Left hindlimb (tissue), 1 donor: ENCODE results near the gene ZBTB16.

Experiments
- DNase-seq: peaks from one replicate; pipeline ENCODE4 v3.0.0-alpha.2; 2018

The ZBTB16 gene

DNA sequence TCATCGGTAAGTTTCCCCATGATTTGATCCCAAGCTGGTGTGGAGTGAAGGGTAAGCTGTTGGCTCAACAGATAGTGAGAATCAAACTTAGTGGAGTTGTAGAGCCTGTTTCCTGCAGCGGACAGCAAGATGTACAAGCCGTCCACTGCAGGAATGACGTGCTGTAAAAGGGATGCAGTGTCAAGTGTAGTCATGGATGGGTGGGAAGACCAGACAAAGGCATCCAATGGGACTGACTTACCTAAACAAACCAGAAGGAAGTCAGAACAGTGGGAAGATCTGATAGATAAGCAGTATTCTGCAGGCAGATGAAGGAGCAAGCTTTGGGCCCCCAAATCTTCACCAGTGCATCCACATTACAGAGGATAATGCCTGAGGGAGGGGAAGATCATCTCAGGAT, 8.8 kb downstream of the ZBTB16 start:
- DNase-seq: no peak

DNA sequence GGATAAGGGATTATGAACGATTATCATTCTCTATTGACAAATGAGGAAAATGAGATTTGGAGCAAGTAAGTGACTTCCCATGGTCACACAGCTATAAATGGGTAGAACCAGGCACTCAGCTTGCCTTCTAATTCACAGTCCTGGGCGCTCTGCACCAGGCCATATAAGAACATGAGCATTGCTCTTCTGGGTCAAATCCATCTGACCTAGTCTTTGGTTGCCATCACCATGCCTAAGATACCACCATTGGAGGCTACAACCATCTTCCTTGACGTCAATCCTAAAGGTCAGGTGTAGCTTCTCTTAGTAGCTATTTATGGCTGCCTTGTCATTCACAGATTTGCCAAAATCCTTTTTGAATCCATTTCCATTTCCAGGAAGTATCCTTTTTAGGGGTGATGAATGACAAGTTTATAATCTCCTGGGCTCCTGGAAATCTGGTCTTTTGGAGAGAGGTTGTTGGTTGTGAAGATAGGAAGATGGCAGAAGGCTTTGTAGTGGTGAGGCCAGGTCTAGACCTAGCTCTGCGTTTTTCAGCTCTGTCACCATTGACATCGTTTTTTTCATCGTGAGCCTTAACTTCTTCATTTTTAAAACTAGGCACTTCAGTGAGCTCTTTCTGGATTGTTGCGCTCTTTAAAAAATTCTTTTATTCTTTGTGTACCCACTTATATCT, 11.1 kb downstream of the ZBTB16 start:
- no peak for DNase-seq

DNA sequence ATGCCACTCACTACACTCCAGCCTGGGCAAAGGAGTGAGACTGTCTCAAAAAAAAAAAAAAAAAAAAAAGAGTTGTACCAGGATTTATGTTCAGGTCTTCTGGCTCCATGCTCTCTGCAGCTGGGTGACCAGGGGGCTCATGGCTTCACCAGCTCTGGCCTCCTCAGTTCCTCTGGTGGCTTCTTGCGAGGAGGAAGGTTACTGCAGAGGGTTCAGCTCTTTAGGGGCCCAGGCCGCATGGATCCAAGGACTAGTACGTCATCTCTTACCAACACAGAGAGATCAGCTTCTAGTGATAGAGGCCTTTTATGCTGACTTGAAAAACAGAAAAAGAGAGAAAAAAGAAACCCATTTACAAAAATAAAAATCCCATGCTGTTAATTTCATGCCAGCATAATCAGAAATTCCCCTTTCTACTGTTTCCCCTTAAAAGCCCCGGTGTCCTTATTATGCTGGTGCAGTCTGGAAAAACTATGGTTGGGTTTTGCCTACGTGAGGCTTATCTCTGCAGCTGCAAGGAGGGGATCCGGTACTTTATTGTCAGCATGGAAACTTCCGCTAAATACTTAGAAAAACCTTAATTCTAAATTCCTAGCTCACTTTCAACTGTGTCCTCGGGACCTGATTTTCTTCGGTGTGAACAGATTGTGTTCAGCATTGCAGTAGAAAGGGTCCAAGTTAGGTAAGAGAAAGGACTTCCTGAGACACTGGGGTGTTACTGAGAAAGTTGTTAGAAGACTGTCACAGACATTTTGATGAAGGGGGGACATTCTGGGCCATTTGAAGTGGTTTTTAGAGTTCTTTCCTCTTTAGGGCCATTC, 13.7 kb downstream of the ZBTB16 start:
- no peak for DNase-seq

DNA sequence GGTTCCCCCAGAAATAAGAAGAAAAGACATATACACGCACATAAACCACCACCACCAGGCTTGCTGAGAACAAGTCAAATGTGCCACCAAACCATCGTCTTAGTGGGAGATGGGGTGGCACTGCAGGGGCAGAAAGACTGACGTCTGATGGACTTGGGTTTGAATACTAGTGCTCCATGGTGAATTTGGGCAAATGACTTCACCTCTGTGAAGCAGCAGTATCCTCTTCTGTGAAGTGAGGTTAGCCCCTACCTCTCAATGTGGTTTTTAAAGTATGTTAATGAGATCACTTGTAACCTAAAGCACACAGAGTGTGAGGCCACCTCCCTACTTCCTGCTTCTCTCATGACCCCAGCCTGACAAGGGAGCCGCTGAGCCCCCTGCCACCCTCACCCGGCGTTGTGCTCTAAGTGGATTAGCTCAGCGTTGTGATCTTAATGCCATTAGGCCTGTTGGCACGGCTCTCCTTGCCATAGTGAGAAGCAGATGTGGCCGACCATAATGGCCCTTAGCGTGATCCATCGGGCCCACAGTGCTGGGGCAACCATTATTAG, 14.4 kb downstream of the ZBTB16 start:
- DNase-seq: no peak

DNA sequence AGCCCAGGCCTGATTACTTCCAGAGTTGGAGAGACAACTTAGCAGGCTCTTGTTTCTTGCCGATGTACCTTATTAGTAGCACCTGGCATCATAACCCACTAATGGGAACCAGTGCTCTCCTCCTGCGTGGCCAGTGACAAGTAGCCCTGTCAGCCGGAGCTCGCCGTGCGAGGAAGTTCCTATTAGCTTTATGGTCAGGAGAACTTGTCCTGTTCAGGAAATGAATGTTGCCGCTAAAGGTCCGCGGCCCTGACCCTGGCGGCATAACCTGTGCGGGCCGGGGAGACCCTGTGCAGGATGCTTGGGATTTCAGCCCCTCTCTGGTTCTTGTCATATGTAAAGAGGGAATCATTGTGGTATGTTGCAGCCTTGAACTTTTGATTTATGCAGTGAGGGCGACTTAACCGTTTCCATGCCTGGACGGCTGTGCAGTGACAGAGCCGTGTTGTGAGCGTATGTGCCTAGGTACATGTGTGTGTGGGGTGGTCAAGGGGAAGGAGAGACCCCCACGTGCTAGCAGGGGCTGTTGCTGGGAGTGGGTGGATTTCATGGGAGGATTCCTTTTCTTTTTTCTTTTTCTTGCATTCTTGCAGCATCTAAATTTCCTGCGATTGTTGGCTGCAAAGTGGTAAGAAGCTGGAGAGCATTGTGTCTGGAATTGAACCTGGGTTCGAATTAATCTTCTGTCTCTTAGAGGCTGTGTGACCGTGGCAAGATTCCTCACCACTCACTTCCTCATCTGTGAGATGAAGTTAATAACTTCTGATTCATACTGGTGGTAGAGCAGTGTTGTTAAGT, 15.2 kb downstream of the ZBTB16 start:
- no peak for DNase-seq

DNA sequence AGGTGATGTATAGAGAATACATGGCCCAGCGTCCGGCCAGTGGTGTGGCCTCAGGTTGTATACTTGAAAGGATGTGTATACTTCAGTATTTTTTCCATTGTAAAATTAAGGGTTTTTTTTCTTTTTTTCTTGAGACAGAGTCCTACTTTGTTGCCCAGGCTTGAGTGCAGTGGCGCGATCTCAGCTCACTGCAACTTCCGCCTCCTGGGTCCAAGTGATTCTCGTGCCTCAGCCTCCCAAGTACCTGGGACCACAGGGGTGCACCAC, 15.8 kb downstream of the ZBTB16 start:
- DNase-seq: no peak

DNA sequence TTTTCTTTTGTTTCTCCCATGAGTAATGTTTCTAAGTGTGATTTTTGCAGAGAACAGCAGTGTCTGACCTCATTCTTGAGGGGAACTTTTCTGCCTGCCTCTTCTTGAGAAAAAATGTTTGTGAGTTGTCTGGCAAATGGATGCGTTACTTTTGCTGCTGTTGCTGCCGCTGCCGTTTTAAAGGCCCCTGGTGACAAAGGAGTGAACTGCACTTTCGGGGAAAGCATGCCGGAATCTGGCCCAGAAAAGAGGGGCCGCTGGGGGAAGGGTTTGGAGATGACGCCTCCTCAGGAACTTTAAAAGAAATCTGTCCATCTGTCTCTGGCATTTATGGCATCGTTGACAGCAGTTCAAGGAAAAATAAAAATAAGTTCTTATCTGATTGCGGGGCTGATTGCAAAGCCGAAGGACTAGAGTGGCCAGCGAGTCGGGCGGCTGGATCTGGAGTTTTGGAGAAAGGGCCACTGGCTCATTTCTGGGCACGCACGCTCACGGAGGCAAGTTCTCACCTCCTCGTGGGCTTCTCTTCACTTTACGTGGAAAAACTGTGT, 16.5 kb downstream of the ZBTB16 start:
- DNase-seq: peak; percentile 81

DNA sequence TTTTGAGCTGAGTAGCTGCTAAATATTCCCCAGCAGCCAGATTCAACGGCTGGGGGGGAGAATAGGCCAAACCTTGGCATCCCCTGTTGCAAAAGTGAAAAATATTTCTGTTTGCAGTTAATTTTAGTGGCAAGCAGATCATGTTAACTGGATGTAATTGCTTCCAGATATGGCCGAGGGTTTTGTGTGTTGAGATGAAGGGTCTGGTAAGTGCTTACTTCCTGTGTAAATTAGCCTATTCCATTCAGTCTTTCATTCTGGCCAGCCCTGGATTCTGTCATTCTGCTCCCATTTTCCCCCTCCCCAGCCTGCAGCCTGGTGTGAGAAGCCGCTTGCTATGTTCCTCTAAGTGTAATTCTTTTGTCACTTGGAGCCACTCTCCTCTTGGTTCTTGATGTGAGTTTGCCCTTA, 17.4 kb downstream of the ZBTB16 start:
- DNase-seq: no peak

DNA sequence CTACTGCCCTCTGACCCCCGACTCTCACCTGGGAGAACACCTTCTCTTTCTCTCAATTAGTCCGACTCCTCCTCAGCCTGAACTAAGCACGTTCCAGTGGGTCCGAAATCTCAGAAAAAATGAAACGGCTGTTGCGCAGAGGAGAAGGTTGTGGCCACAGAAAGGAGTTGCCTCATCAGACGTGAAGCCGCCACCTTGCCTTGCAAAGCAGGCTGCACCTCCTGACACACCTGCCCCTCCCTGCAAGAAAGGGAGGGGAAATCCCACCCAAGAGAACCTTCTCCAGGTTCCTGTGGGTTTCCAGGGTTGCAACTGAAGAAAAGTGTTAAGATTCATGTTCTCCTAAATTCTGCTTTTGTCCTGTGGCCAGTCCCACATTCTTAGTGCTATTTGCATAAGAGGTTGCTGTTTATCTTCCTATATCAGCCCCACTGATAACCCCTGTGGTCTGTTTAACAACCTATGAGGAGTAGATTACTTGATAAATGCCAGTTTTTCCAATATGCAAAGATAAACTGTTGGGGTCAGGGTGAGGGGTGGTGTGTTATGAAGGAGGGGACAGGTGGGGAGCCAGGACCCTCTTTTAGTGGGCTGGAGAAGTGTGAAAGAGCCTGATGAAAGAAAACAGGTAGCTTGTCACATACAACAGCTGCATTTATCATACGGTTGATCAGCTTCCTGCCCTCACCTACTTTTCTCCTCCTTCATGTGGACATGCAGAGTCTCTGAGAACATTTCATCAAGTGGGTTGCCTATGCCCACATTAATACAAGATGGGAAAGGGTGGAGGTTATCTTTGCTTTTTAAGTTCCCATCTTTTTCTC, 18.2 kb downstream of the ZBTB16 start:
- no peak for DNase-seq

DNA sequence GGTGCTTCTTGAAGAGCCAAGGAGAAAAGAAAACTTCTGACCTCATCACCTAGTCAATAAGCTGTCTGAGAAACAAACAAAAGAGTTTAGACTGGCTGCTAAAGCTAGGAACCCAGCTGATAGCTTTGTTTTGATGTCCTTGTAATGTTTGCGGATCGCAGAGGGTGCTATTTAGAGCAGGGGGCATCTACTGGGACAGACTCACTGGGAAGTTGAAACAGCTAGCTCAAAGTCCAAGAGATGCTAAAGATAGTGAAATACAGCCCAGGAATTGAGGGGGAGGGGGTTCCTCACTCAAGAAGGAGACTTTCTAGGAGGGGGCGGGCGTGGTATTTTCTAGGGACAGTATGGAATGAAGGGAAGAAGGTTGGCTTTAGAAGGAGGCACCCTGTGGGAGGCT, 18.9 kb downstream of the ZBTB16 start:
- DNase-seq: no peak

DNA sequence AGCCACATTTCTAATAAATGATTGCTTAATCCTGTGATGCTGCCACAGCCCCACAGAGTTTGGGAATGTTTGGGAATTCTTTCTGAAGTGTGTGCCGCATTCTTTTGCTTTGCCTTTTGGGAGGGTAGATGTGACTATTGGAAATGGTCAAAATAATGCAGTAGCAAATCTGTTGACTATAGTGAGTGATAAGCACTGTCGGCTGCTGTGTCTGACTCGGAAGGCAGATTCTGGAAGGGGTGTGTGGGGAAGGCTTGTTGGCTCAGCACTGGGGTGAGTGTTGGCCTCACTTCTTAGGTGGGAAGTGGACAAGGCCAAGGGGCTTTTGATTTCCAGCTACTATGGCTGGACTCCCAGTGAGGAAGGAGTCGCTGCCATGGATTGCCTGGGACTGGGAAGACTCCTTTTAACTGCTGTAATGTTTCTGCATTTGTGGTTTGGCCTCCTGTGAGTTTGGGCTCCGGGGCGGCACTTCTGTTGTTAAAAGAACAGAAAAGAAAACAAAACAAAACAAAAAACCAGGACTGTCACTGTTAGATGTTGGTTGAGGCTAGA, 20.1 kb downstream of the ZBTB16 start:
- DNase-seq: peak; percentile 64

DNA sequence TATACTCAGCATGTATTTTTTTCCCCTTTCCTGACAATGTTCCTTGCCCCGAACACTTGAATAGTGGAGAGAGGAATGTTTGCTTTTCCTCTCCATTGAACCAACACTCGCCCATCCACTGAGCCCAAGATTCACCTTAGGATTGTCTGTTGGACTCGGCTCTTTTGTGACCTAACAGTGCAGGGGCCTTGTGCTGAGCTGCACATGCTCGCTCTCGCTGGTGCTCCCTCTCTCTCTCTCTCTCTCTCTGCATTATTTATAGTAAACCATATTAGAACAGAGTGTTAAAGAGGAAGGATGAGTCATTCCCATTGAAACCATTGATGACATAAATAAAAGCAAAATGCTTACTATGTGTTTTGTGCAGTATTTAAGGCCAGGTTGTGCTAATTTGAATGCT, 20.7 kb downstream of the ZBTB16 start:
- DNase-seq: no peak

DNA sequence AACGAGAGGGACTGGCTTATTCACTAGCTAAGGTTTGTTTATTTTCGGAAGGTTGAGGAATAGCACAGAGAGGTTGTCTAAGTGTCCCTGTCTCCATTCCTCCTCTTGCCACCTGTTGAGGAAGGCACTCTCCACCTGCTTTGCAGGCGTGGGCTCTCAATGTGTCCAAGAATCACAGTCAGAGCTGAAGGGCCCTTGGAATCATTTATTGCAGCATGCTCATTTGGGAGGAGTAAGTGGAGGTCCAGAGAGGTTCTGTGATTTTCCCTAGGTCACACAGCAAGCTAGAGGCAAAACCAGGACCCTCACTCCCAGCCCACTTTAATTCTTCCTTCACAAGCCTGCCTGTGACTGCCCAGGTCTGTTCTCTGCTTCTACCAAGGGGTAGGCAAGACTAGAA, 21.3 kb downstream of the ZBTB16 start:
- no peak for DNase-seq

DNA sequence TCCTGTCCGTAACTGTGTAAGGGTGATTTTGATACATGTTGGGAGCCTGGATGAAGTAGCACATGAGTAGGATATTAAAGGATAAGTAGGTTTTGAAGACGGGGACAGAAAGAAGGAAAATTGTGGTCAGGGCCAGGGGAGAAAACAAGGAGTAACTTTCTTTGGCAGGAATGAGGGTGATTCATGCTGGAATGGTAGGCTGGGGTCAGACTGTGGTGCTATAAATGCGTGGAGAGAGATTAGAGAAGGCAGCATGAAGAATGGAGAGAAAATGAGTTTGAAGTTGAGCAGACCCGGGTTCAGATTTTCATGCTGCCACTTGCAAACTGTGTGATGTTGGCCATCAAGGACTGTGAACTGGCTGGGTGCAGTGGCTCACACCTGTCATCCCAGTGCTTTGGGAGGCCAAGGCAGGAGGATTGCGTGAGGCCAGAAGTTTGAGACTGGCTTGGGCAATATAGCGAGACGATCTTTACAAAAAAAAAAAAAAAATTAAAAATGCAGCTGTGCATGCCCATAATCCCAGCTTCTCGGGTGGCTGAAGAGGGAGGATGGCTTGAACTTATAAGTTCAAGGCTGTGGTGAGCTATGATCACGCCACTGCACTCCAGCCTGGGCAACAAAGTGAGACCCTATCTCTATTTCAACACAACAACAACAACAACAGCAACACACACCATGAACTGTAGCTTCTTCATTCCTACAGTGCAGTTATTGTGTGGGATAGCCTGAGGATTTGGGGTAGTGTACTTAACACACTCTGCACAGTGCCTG, 22.3 kb downstream of the ZBTB16 start:
- DNase-seq: no peak

DNA sequence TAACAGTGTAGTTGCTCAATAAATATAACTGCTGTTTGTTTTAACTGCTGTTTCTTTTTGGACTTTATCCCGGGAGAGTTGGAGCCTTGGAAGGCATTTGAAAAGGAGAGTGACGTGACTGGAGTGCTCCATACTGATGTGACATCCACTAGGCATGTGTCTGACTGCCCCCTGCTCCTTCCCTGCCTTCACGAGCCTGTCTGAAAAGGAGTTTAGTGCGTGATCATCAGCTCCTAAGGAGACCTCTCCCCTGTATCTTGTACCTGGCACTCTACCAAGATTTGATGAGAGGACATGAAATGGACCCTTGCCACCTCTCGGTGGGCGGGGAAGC, 22.9 kb downstream of the ZBTB16 start:
- no peak for DNase-seq

DNA sequence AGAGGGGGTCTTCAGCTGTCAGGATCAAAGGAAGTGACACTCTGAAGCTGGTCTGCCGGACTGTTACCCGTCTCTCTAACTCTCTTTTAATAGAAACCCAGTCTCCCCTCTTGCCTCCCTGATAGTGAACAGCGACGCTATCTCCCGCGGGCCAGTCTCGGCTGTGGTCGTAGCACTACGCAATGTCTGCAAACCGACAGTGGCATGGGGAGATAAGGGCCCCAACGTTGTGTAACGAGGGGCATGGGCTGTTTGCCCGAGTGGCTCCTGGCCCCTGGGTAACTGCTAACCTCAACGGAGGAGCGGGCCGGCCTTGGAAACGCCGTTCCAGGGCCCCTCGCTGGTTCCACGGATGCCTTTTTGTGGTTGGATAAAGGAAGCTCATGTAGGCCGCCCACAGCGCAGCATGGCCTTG, 23.3 kb downstream of the ZBTB16 start:
- no peak for DNase-seq

DNA sequence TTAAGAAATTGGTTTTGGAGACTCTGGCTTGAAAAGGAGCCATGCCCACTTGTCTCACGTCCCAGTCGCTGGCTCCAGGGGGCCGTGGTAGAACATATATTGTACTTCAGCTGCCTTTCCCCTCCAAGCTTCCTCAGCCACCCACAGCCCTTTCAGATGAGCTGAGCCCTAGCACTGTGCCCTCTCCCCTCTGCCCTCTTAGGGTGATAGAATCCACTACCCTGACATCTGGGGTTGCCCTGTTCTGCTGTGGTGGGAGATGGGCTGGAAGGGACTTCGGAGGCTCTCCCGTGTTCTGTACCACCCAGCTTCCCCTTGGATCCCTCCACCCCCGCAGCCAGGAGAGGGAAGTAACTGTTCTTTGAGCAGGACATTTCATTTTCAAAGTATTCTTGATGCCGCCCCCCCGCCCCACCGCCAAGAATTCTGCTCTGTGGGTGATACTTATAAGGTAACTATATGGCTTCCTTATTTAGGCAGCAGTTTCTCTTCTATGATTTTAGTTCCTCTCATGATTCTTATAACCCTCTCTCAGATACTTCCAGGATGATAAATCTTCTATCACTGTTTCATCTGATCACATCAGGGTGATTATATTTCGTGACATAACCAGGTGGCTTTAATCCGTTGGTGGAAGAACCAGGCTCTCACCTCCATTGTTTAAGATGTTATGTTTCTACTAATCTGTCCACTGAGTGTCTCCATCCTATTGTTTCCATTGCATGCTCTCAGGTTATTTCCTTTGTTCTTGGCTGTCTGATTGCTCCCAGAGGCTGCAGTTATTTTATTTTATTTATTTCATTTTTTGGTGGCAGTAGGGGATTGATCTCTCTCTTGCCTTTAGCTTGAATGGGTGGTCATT, 24.1 kb downstream of the ZBTB16 start:
- no peak for DNase-seq

DNA sequence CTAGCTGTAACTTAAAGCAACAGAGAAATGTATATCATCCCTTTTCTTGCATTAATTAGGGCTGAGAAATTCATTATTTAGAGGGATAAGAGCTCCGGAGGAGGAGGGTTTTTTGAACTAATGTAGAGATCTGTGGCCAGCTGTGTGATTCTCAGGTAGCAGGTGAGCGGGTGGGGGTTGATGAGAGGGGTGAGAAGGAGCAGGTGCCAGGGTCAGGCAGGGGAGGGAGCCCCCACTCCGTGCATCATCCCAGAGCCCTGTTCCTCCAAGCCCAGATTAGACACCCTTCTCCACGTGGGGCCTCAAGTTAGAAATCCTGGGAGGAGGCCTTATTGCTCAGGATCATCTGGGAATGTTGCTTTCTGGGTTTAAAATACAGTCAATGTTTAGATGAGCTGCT, 24.9 kb downstream of the ZBTB16 start:
- DNase-seq: no peak

DNA sequence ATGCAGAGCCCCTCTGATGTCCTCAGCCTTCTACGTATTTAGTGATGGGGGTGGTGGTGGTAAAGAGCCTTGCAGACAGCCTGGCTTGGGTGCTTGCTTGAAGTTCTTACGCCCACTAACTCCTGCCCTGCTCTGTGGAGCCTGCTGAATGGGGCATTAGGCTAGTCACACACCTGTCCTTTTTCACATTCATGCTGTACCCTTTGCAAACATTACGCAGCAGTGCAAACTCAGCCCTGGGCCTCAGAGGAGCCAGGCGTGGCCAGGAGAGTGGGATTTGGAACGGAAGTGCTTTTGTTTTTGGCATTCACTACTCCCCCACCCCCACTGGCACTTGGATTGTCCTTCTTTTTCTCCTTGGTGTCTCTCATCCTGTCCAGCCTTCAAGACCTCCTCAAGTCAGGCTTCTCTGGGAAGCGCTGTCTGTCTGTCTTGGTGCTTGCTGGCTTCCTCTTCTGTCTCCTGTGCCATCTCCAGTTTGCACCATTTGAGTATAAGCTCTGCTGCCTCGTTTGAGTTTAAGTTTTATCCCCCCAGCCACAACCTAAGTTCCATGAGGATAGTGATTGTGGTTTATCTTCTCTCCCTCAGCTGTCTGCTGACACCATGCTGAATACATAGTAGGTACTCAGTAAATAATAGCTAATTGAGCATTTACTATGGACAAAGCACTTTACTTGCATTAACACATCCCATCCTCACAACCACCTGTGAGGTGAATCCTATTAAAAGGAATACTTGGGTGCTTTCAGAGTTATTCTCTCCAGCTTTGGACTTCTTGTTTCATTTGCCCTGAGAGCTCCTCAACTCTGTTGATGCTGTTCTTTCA, 26.7 kb downstream of the ZBTB16 start:
- DNase-seq: no peak

DNA sequence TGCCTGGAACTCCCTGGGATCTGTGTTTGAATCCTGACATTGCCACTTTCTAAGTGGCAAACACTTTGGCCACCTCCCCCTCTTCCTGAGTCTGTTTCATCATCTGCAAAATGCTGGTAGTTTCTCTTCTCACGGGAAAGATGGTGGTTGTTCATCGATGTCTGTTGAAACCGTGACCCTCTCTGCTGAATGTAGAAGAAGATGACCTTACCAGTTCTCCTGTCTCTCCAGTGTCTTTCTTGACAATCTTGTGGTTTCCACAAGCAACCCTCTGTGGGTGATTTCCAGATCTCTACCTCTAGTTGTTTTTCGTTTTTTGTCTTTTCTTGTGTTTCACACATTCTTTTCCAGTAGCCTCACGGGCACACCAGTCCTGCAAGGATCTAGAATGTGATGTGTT, 27.5 kb downstream of the ZBTB16 start:
- no peak for DNase-seq
